HCT116 (cell line): ENCODE results near the gene TPO.

ENCODE experiments used
- EZH2 ChIP-seq: fragments of 200-600 bp; sonication (generic); IDR thresholded peaks from 2 replicates; pipeline ENCODE4 v1.6.1; 2017; ENCODE audit warnings: antibody characterized with exemption, mixed run types
- POLR2AphosphoS5 ChIP-seq: IDR thresholded peaks from 2 replicates; pipeline ENCODE4 v1.6.1; 2011; ENCODE audit warnings: mild to moderate bottlenecking, low read depth, low read length, moderate library complexity
- RAD21 ChIP-seq: IDR thresholded peaks from 2 replicates; pipeline ENCODE4 v1.6.1; 2012; ENCODE audit warnings: low read depth, mild to moderate bottlenecking
- SIN3A ChIP-seq: IDR thresholded peaks from 2 replicates; pipeline ENCODE4 v1.6.1; 2012; ENCODE audit warnings: low read depth
- ZNF274 ChIP-seq: fragments of 200-500 bp; sonication (Bioruptor generic); IDR thresholded peaks from 2 replicates; pipeline ENCODE4 v1.6.1; 2014; ENCODE audit warnings: mild to moderate bottlenecking, low read depth, low read length, inconsistent platforms
- TF ChIP-seq, protein P1 (sequence below), 3 experiments: fragments of 200-600 bp in 1 of 3; sonication (generic) in 1 of 3; IDR thresholded peaks in 2 of 3; conservative IDR thresholded peaks in 1 of 3; 2 replicates each; pipeline ENCODE4 v1.5.1; 2012 to 2017; ENCODE audit warnings: low read depth in 2 of 3, low read length in 2 of 3, antibody characterized with exemption in 1 of 3, borderline replicate concordance in 1 of 3, control low read depth in 1 of 3, mild to moderate bottlenecking in 1 of 3, mixed read lengths in 1 of 3, mixed run types in 1 of 3, moderate library complexity in 1 of 3; ENCODE audit not compliant: insufficient read depth in 1 of 3

DNA sequence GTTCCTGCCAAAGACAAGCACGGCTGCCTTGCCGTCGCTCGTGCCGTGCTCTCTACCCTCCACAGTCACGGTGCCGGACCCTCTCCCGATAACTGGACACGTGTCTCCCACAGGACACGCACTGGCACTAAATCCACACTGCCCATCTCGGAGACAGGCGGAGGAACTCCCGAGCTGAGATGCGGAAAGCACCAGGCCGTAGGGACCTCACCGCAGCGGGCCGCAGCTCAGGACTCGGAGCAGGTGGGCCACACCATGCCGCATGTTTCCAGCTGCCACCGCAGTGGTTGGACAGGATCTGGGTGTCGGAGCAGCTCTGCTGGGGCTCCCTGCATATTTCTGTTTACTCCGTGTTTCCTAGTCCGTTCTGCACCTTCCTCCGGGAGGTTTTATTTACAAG, 127.2 kb downstream of the TPO start:
- no peak for TF ChIP-seq EZH2
- no peak for TF ChIP-seq POLR2AphosphoS5
- TF ChIP-seq, protein P1, sequence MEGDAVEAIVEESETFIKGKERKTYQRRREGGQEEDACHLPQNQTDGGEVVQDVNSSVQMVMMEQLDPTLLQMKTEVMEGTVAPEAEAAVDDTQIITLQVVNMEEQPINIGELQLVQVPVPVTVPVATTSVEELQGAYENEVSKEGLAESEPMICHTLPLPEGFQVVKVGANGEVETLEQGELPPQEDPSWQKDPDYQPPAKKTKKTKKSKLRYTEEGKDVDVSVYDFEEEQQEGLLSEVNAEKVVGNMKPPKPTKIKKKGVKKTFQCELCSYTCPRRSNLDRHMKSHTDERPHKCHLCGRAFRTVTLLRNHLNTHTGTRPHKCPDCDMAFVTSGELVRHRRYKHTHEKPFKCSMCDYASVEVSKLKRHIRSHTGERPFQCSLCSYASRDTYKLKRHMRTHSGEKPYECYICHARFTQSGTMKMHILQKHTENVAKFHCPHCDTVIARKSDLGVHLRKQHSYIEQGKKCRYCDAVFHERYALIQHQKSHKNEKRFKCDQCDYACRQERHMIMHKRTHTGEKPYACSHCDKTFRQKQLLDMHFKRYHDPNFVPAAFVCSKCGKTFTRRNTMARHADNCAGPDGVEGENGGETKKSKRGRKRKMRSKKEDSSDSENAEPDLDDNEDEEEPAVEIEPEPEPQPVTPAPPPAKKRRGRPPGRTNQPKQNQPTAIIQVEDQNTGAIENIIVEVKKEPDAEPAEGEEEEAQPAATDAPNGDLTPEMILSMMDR (IDR thresholded peaks at IDR 0.05 in 2 of 3, conservative IDR thresholded peaks at IDR 0.05 in 1 of 3; ENCODE audit: borderline replicate concordance in 1 of 3, insufficient read depth in 1 of 3, low read depth in 2 of 3, low read length in 2 of 3), result no peak
- TF ChIP-seq SIN3A, result no peak
- no peak for TF ChIP-seq RAD21
- TF ChIP-seq ZNF274, result no peak
